K562 (cell line): ENCODE results near the gene PIP5K1B. TPM values are rescaled to one million over a fixed set of nuclear protein-coding genes. Genes with fewer than 3 reads are reported as not detected.

ENCODE experiments used
- ATAC-seq: fragments of 200-7000 bp; cut with Tn5 transposase; 3 replicates; pipeline ENCODE4 v1.9.1; 2020; ENCODE audit warnings: moderate library complexity
- BruUV-seq: library from RNA; stranded (reverse); fragments of 400-500 nt; replicated peaks from 2 replicates; lab custom pipeline; 2021; lab: Mats Ljungman, UMichigan
- CTCF ChIA-PET: fragments of 300-600 bp; formaldehyde crosslinking; extraction: SDS; loops from one replicate; lab custom pipeline; 2021; ENCODE audit warnings: low intra/inter-chr PET ratio; lab: Yijun Ruan, JAX
- POLR2A ChIA-PET: fragments of 300-600, 350-650 bp; sonication (Branson Sonifier 250); formaldehyde crosslinking; extraction: SDS; loops from one replicate; lab custom pipeline; 2021; ENCODE audit warnings: antibody characterized with exemption, inconsistent platforms; lab: Yijun Ruan, JAX
- DNase-seq, 4 experiments: peaks; one replicate each; pipeline versions ENCODE4 v3.0.0 to v3.0.0-alpha.2; 2011 to 2018; ENCODE audit warnings: low spot score in 3 of 4, mixed read lengths in 3 of 4; ENCODE audit errors: extremely low read depth in 1 of 4
- FAIRE-seq: peaks from 2 replicates; lab custom pipeline; 2011; peaks lifted over from hg19 to GRCh38; lab: Jason Lieb, UNC
- H2AFZ ChIP-seq: 2 replicates; pipeline ENCODE4 v1.6.0; 2011; ENCODE audit warnings: low read depth, low read length, control low read depth, inconsistent platforms
- H3K27ac ChIP-seq: fragments of 200-600 bp; 3 replicates; pipeline ENCODE4 v1.8.0; 2011; ENCODE audit warnings: low read depth, mild to moderate bottlenecking, control low read depth, inconsistent platforms, low read length, moderate library complexity, mixed read lengths; ENCODE audit errors: extremely low read depth
- H3K27me3 ChIP-seq, 2 experiments: fragments of 300-600 bp in 1 of 2; 2 replicates in 1 of 2; 3 replicates in 1 of 2; pipeline versions ENCODE4 v1.6.0 to v1.8.0; 2011; ENCODE audit warnings: inconsistent platforms in 2 of 2, low read length in 2 of 2, mild to moderate bottlenecking in 1 of 2, mixed read lengths in 1 of 2, moderate library complexity in 1 of 2; ENCODE audit not compliant: control insufficient read depth in 2 of 2, insufficient read depth in 2 of 2
- H3K36me3 ChIP-seq: fragments of 300-600 bp; 3 replicates; pipeline ENCODE4 v1.8.0; 2011; ENCODE audit warnings: mild to moderate bottlenecking, low read length, inconsistent platforms; ENCODE audit not compliant: control insufficient read depth, insufficient read depth
- H3K4me1 ChIP-seq, 2 experiments: fragments of 200-600 bp in 1 of 2; replicated peaks in 1 of 2; 2 replicates in 1 of 2; 3 replicates in 1 of 2; pipeline versions ENCODE4 v1.5.1 to v1.8.0; 2011; ENCODE audit warnings: inconsistent platforms in 2 of 2, low read length in 2 of 2, mild to moderate bottlenecking in 1 of 2, mixed read lengths in 1 of 2, moderate library complexity in 1 of 2; ENCODE audit not compliant: control insufficient read depth in 2 of 2, insufficient read depth in 2 of 2
- H3K4me2 ChIP-seq: 2 replicates; pipeline ENCODE4 v1.6.1; 2011; ENCODE audit warnings: low read length, control low read depth, inconsistent platforms, mixed read lengths; ENCODE audit not compliant: insufficient read depth
- H3K4me3 ChIP-seq: fragments of 200-600 bp; sonication (generic), shearing (Covaris generic); 2 replicates; pipeline ENCODE4 v1.5.1; 2016; ENCODE audit warnings: control low read depth, inconsistent platforms
- H3K79me2 ChIP-seq: fragments of 200-600 bp; 3 replicates; pipeline ENCODE4 v1.8.0; 2011; ENCODE audit warnings: low read length, inconsistent platforms; ENCODE audit not compliant: control insufficient read depth, insufficient read depth
- H3K9ac ChIP-seq, 2 experiments: 2 replicates each; pipeline versions ENCODE4 v1.6.0 to v1.6.1; 2011; ENCODE audit warnings: low read depth in 2 of 2, low read length in 2 of 2, control low read depth in 1 of 2, inconsistent platforms in 1 of 2, mild to moderate bottlenecking in 1 of 2, mixed read lengths in 1 of 2; ENCODE audit not compliant: insufficient read depth in 1 of 2
- H3K9me1 ChIP-seq: one replicate; pipeline ENCODE4 v1.6.0; 2011; ENCODE audit warnings: inconsistent platforms, mild to moderate bottlenecking, low read length, moderate library complexity; ENCODE audit not compliant: control insufficient read depth, insufficient read depth
- H3K9me3 ChIP-seq: replicated peaks from 2 replicates; pipeline ENCODE4 v1.5.1; 2011; ENCODE audit warnings: low read depth, low read length, inconsistent platforms; ENCODE audit not compliant: control insufficient read depth, insufficient read depth
- H4K20me1 ChIP-seq: replicated peaks from 2 replicates; pipeline ENCODE4 v1.6.1; 2011; ENCODE audit warnings: low read length, inconsistent platforms, mixed read lengths; ENCODE audit not compliant: control insufficient read depth, insufficient read depth
- CEBPB ChIP-seq: fragments of 450-650 bp; IDR thresholded peaks from 2 replicates; pipeline ENCODE4 v1.6.1; 2016; ENCODE audit warnings: missing genetic modification characterization, missing compliant biosample characterization
- FIP1L1 ChIP-seq: fragments of 200-400 bp; formaldehyde crosslinking; IDR thresholded peaks from 2 replicates; pipeline ENCODE4 v1.6.1; 2018; ENCODE audit warnings: mild to moderate bottlenecking, low read depth, low read length; ENCODE audit not compliant: poor library complexity, severe bottlenecking
- POLR2AphosphoS2 ChIP-seq: IDR thresholded peaks from 2 replicates; pipeline ENCODE4 v1.6.1; 2012; ENCODE audit warnings: low read length, improper control_type of control experiment
- WGBS: fragments of 100-300 bp; shearing (Covaris generic); methylation state at CpG from one replicate; pipeline ENCODE4 v1.1.6; 2016; ENCODE audit warnings: low coverage, mixed read lengths; ENCODE audit not compliant: insufficient coverage; ENCODE audit errors: missing lambda C conversion rate; 5-methylcytosine and 5-hydroxymethylcytosine counted together
- in situ Hi-C: fragments of 300-500 bp; cut with MboI; formaldehyde crosslinking; loops from 4 replicates; pipeline ENCODE4 v1.15.0; 2018; ENCODE audit warnings: inconsistent platforms, mixed read lengths
- intact Hi-C: fragments of 100-400 bp; cut with micrococcal nuclease; formaldehyde crosslinking; loops from 2 replicates; pipeline ENCODE4 v1.14.2; 2022
- polyA plus RNA-seq, 8 experiments: library from polyadenylated mRNA; depleted of rRNA in 4 of 8; stranded (reverse) in 5 of 8; unstranded in 3 of 8; fragments of >200 nt; fragmentation: Nextera tagmentation in 2 of 8; fragmentation: Illumina TruSeq in 1 of 8; extraction: Ambion mirVana in 2 of 8; extraction: Trizol in 1 of 8; gene quantifications; 2 replicates each; pipeline versions ENCODE4 v1.2.1 to v1.2.3, GENCODE V29; 2011 to 2014; ENCODE audit warnings: inconsistent platforms in 1 of 8, missing spikeins in 1 of 8
- total RNA-seq, 7 experiments: library from RNA; depleted of rRNA in 6 of 7; stranded (reverse); fragments of >200 nt in 6 of 7; fragmentation: Illumina TruSeq in 2 of 7; extraction: Trizol in 2 of 7; gene quantifications; 2 replicates each; pipeline versions ENCODE4 v1.2.1 to v1.2.3, GENCODE V29; 2011 to 2021; ENCODE audit warnings: low replicate concordance in 1 of 7
- TF ChIP-seq, protein P1 (sequence below): sonication (generic); formaldehyde crosslinking; IDR thresholded peaks from 2 replicates; pipeline ENCODE4 v1.8.0; 2022; ENCODE audit warnings: mild to moderate bottlenecking, missing genetic modification reagents

The PIP5K1B gene
- total and polyA plus RNA-seq, 9 of the 15 experiments (the other 6 are each of a cell fraction or from before 2014, with no cell fraction given) = 3.1 to 12.9 (median 7.4) TPM

DNA sequence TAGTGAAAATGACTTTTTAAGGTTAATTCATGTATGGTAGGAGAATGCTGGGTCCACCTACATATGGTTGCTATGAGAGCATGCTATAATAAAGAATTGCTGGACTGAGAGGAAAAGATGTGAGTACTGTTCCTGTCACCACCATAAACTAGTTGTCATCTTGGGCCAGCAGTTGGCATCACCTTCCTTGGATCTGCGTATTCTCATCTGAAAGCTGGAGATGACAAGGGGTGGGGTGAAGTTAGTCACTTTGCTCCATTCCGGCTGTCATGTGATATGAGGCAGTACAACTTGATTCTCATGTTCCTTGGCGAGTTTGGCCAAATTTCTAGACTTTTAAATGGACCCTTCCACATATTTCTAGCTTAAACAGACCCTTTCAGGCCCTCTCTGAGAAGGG, 33.3 kb downstream of the PIP5K1B start (continued):
- no peak for TF ChIP-seq POLR2AphosphoS2

DNA sequence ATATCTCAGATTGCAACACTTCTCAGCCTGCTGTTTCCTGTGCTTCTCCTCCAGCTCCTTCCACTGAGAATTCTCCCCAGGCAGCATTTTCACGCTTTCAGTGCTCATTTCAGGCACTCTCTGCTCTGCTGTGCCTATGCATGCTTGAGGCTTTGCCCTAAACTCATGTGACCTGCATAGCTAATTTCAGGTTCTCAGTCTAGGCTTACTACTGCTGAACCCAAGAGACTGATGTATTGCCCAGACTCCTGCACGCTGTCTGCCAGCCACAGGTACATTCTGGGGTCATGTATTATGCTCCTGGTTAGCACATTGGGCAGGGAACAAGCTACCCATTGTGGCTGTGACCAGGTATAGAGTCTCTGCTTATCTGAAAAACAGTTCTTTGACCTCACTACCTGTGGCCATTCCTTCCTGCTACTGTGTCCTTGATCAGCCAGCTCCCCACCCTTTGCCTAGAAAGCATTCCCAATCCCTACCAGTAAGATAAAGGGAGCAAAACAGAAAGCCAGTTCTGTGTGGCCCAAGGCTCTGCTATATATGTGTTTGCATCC, 34.7 kb downstream of the PIP5K1B start:
- Histone ChIP-seq H4K20me1 (no peaks in the 10 kb centered on the region), H3K36me3 (no peaks in the 10 kb centered on the region), H3K4me3 (no peak overlapping the region), H3K79me2 (peaks cover 20% of the 10 kb centered on the region; the same call in 2 of the 3 replicates)
- ATAC-seq (peak; percentile 22; the same call in 1 of the 3 replicates), DNase-seq (no peak)
- intact Hi-C loops = loop anchor here (5.0 kb wide), 1 partner anchor 38 kb away; no protein-coding TSS in a partner anchor
- TF ChIP-seq CEBPB (peak; percentile 40; the same call in 1 of the 2 replicates), FIP1L1 (no peak)
- TF ChIP-seq, protein P1, sequence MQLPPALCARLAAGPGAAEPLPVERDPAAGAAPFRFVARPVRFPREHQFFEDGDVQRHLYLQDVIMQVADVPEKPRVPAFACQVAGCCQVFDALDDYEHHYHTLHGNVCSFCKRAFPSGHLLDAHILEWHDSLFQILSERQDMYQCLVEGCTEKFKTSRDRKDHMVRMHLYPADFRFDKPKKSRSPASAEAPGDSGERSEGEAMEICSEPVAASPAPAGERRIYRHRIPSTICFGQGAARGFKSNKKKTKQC (CRISPR knock-in tag) = no peak
- TF ChIP-seq, all 486 proteins: peak for 1
- ChIA-PET POLR2A (interaction anchor here (0.6 to 1.7 kb wide), 3 partner anchors 18 to 103 kb away, joined by 4 read pairs; no protein-coding TSS in a partner anchor), CTCF (no interaction called here)
- Histone ChIP-seq H3K9me1 (no peaks in the 10 kb centered on the region), H3K27ac (no peak overlapping the region), H3K4me1 (peaks cover 5 to 22% of the 10 kb centered on the region in 2 experiments; a peak in 4 of 5 replicates), H2AFZ (no peak overlapping the region), H3K27me3 (no peaks in the 10 kb centered on the region), H3K4me2 (0 out of 2 replicates have a peak overlapping the region, but pooled peaks have one; percentile 5), H3K9me3 (no peaks in the 10 kb centered on the region), H3K9ac (peak overlapping the region in 1 of 2 experiments; percentile 45; a peak in 1 of 4 replicates)
- 66% methylated on average over 2 of the region's 2 CpGs for WGBS
- in situ Hi-C loops = no loop called here
- BruUV-seq = no TSS peak
- FAIRE-seq = no peak
